Vagina (tissue), 2 donors: ENCODE results near the gene KRTAP19-1.

Experiments used
- POLR2A ChIP-seq, 2 donors: fragments of 450-650 bp; IDR thresholded peaks; one replicate each; pipeline ENCODE4 v1.6.1; 2017; ENCODE audit warnings: antibody characterized with exemption in 2 of 2, mild to moderate bottlenecking in 2 of 2, moderate library complexity in 2 of 2
- POLR2AphosphoS5 ChIP-seq, 2 donors: sonication (generic); formaldehyde crosslinking; IDR thresholded peaks; one replicate each; pipeline ENCODE4 v1.9.0; 2017; ENCODE audit warnings: antibody characterized with exemption in 2 of 2, mild to moderate bottlenecking in 2 of 2, low read depth in 1 of 2; ENCODE audit not compliant: insufficient read depth in 1 of 2
- TF ChIP-seq, protein P1 (sequence below), 3 experiments: fragments of 450-650 bp in 2 of 3; fragments of 200-600 bp in 1 of 3; sonication (generic) in 1 of 3; IDR thresholded peaks; one replicate each; pipeline ENCODE4 v1.5.1; 2017 to 2019; ENCODE audit warnings: antibody characterized with exemption in 3 of 3, mild to moderate bottlenecking in 2 of 3, moderate library complexity in 2 of 3

DNA sequence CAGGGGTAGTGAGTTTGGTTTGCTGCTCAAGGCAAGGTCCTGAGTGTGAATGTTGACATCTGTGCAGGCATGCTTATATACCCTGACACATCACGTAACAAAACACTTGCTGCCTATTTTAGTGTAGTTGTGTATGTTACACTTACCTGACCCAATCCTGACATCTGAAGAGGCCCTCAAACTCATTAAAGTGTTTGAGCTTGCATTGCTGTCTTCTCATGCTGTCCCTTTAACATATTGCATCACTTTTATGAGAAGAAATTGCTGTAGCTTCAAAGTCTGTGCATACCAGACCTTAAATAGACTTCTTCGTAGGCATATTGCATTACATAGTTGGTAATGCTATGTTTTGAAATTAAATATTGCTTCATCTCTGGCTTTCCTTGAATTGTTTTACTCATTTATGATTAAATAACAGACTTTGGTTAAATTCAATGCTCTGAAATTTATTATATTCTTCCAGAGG is 11.8 kb upstream of the KRTAP19-1 start, which contains the start of gene KRTAP19-3:
- TF ChIP-seq, protein P1, sequence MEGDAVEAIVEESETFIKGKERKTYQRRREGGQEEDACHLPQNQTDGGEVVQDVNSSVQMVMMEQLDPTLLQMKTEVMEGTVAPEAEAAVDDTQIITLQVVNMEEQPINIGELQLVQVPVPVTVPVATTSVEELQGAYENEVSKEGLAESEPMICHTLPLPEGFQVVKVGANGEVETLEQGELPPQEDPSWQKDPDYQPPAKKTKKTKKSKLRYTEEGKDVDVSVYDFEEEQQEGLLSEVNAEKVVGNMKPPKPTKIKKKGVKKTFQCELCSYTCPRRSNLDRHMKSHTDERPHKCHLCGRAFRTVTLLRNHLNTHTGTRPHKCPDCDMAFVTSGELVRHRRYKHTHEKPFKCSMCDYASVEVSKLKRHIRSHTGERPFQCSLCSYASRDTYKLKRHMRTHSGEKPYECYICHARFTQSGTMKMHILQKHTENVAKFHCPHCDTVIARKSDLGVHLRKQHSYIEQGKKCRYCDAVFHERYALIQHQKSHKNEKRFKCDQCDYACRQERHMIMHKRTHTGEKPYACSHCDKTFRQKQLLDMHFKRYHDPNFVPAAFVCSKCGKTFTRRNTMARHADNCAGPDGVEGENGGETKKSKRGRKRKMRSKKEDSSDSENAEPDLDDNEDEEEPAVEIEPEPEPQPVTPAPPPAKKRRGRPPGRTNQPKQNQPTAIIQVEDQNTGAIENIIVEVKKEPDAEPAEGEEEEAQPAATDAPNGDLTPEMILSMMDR (IDR thresholded peaks at IDR 0.05) = no peak
- TF ChIP-seq POLR2AphosphoS5 (IDR thresholded peaks at IDR 0.05; ENCODE audit: insufficient read depth in 1 of 2, low read depth in 1 of 2) (no peak), POLR2A (IDR thresholded peaks at IDR 0.05) (no peak)
